Mesenchymal stem cell (in vitro differentiated cells and primary cell): ENCODE measurements around the gene VPS11.
"Not testable (repeated sequence)": the region's sequence is repeated elsewhere in the genome, so short reads cannot be mapped to it uniquely, and the experiment has no call there.

ENCODE experiments used
- DNase-seq: peaks from one replicate; pipeline ENCODE4 v3.0.0-alpha.2; 2013
- H2AFZ ChIP-seq: one replicate; pipeline ENCODE4 v1.6.1; 2013; ENCODE audit warnings: low read depth, mild to moderate bottlenecking, control low read depth, inconsistent platforms, low read length, moderate library complexity
- H2AK5ac ChIP-seq: 2 replicates; pipeline ENCODE4 v1.6.1; 2013; ENCODE audit warnings: low read length, moderate library complexity, mild to moderate bottlenecking, inconsistent platforms; ENCODE audit not compliant: severe bottlenecking
- H2BK120ac ChIP-seq: one replicate; pipeline ENCODE4 v1.6.1; 2013; ENCODE audit warnings: low read depth, mild to moderate bottlenecking, inconsistent platforms, low read length, moderate library complexity
- H2BK12ac ChIP-seq, 2 experiments: one replicate each; pipeline ENCODE4 v1.6.1; 2013; ENCODE audit warnings: inconsistent platforms in 2 of 2, low read length in 2 of 2, mild to moderate bottlenecking in 2 of 2, moderate library complexity in 2 of 2, control low read depth in 1 of 2
- H2BK15ac ChIP-seq: one replicate; pipeline ENCODE4 v1.6.1; 2013; ENCODE audit warnings: mild to moderate bottlenecking, low read depth, inconsistent platforms; ENCODE audit not compliant: poor library complexity, severe bottlenecking
- H2BK5ac ChIP-seq: 2 replicates; pipeline ENCODE4 v1.6.1; 2013; ENCODE audit warnings: low read depth, mild to moderate bottlenecking, low read length, control low read depth, inconsistent platforms; ENCODE audit not compliant: poor library complexity, severe bottlenecking
- H3K14ac ChIP-seq, 2 experiments: one replicate each; pipeline ENCODE4 v1.6.1; 2013; ENCODE audit warnings: inconsistent platforms in 2 of 2, low read length in 2 of 2, control low read depth in 1 of 2, mild to moderate bottlenecking in 1 of 2, moderate library complexity in 1 of 2
- H3K18ac ChIP-seq, 2 experiments: one replicate each; pipeline ENCODE4 v1.6.1; 2013; ENCODE audit warnings: inconsistent platforms in 2 of 2, low read length in 2 of 2, control low read depth in 1 of 2, low read depth in 1 of 2, mild to moderate bottlenecking in 1 of 2
- H3K23ac ChIP-seq, 2 experiments: one replicate each; pipeline ENCODE4 v1.6.1; 2013; ENCODE audit warnings: inconsistent platforms in 2 of 2, low read length in 2 of 2, mild to moderate bottlenecking in 2 of 2, moderate library complexity in 2 of 2, control low read depth in 1 of 2
- H3K27ac ChIP-seq: 2 replicates; pipeline ENCODE4 v1.5.1; 2013; ENCODE audit warnings: mild to moderate bottlenecking, moderate library complexity, low read length, control low read depth, inconsistent platforms; ENCODE audit not compliant: poor library complexity, severe bottlenecking
- H3K27me3 ChIP-seq, 2 experiments: 2 replicates each; pipeline versions ENCODE4 v1.6.1 to v1.7.0; 2013; ENCODE audit warnings: low read length in 2 of 2, mild to moderate bottlenecking in 2 of 2, moderate library complexity in 2 of 2, control low read depth in 1 of 2, inconsistent platforms in 1 of 2; ENCODE audit not compliant: control insufficient read depth in 1 of 2, insufficient read depth in 1 of 2
- H3K36me3 ChIP-seq, 2 experiments: 2 replicates each; pipeline versions ENCODE4 v1.6.1 to v1.7.0; 2013; ENCODE audit warnings: low read length in 2 of 2, control low read depth in 1 of 2, inconsistent platforms in 1 of 2, low read depth in 1 of 2, mild to moderate bottlenecking in 1 of 2; ENCODE audit not compliant: insufficient read depth in 2 of 2, control insufficient read depth in 1 of 2
- H3K4ac ChIP-seq, 2 experiments: one replicate each; pipeline ENCODE4 v1.6.1; 2013; ENCODE audit warnings: inconsistent platforms in 2 of 2, low read length in 2 of 2, mild to moderate bottlenecking in 2 of 2, moderate library complexity in 2 of 2, control low read depth in 1 of 2, low read depth in 1 of 2
- H3K4me1 ChIP-seq: 2 replicates; pipeline ENCODE4 v1.6.1; 2013; ENCODE audit warnings: low read depth, low read length, control low read depth; ENCODE audit not compliant: control insufficient read depth, insufficient read depth
- H3K4me2 ChIP-seq: 2 replicates; pipeline ENCODE4 v1.6.1; 2013; ENCODE audit warnings: low read length, mild to moderate bottlenecking, inconsistent platforms; ENCODE audit not compliant: poor library complexity, severe bottlenecking
- H3K4me3 ChIP-seq, 2 experiments: 2 replicates each; pipeline versions ENCODE4 v1.5.1 to v1.7.0; 2013; ENCODE audit warnings: low read length in 2 of 2, mild to moderate bottlenecking in 2 of 2, control low read depth in 1 of 2, low read depth in 1 of 2; ENCODE audit not compliant: insufficient read depth in 1 of 2
- H3K79me1 ChIP-seq: replicated peaks from 2 replicates; pipeline ENCODE4 v1.6.1; 2013; ENCODE audit warnings: mild to moderate bottlenecking, control low read depth, low read length, inconsistent platforms; ENCODE audit not compliant: poor library complexity, severe bottlenecking
- H3K9ac ChIP-seq: 2 replicates; pipeline ENCODE4 v1.7.0; 2013; ENCODE audit warnings: mild to moderate bottlenecking, low read length, moderate library complexity
- H3K9me3 ChIP-seq: 2 replicates; pipeline ENCODE4 v1.7.0; 2013; ENCODE audit warnings: mild to moderate bottlenecking, low read length; ENCODE audit not compliant: control insufficient read depth
- H4K8ac ChIP-seq: one replicate; pipeline ENCODE4 v1.6.1; 2013; ENCODE audit warnings: inconsistent platforms, mild to moderate bottlenecking, low read length, moderate library complexity
- H4K91ac ChIP-seq: one replicate; pipeline ENCODE4 v1.6.1; 2013; ENCODE audit warnings: mild to moderate bottlenecking, low read length, inconsistent platforms
- whole genome bisulfite sequencing: methylation state at CpG from one replicate; pipeline ENCODE4 v1.1.7; 2013; ENCODE audit warnings: mixed read lengths; 5-methylcytosine and 5-hydroxymethylcytosine counted together

Gene VPS11

GRCh38 chr11:119100994-119101758 lies 33.6 kb downstream of the VPS11 start:
- peaks cover 15 to 30% of the 10 kb centered on the region in 2 experiments for H3K36me3 ChIP-seq
- H2AFZ ChIP-seq: peak overlapping the region; percentile 46
- H4K91ac ChIP-seq: no peak overlapping the region
- H3K14ac ChIP-seq: peak overlapping the region in 1 of 2 experiments; percentile 5
- no peak overlapping the region for H2BK15ac ChIP-seq
- peak overlapping the region; percentile 84 for H3K27ac ChIP-seq
- WGBS: 2% methylated on average over 28 of the region's 29 CpGs
- H3K9me3 ChIP-seq: no peaks in the 10 kb centered on the region
- H3K23ac ChIP-seq: peak overlapping the region in 1 of 2 experiments; percentile 10
- H2BK120ac ChIP-seq: no peak overlapping the region
- DNase-seq: no peak
- H3K9ac ChIP-seq: peak overlapping the region; percentile 95
- no peak overlapping the region for H2AK5ac ChIP-seq
- peak overlapping the region; percentile 16 to 84 for H3K18ac ChIP-seq
- peak overlapping the region; percentile 15 to 42 for H3K4ac ChIP-seq
- H3K79me1 ChIP-seq: peaks cover 21% of the 10 kb centered on the region
- no peaks in the 10 kb centered on the region for H3K27me3 ChIP-seq
- no peak overlapping the region for H4K8ac ChIP-seq
- H3K4me2 ChIP-seq: peak overlapping the region; percentile 79
- peak overlapping the region in 1 of 2 experiments; percentile 49 for H2BK12ac ChIP-seq
- peak overlapping the region; percentile 67 for H2BK5ac ChIP-seq
- H3K4me1 ChIP-seq: peaks cover 13% of the 10 kb centered on the region
- H3K4me3 ChIP-seq: peak overlapping the region; percentile 65 to 95

GRCh38 chr11:119101759-119102423 lies 34.3 kb downstream of the VPS11 start, which contains the start of gene DPAGT1:
TSS of gene DPAGT1 (minus strand) at chr11:119101853. CDS start at chr11:119101655, 198 bp downstream.
- Histone ChIP-seq H2BK120ac (no peak within 1 kb of the TSS), H3K27me3 (no peaks in the 10 kb centered on the region), H3K23ac (peak within 1 kb of the TSS in 1 of 2 experiments; percentile 10), H3K4me2 (peak within 1 kb of the TSS; percentile 79), H3K4ac (peak within 1 kb of the TSS; percentile 15 to 42), H4K8ac (peak within 1 kb of the TSS; percentile 36), H2AK5ac (peak within 1 kb of the TSS; percentile 23), H3K27ac (peak within 1 kb of the TSS; percentile 84), H3K18ac (peak within 1 kb of the TSS; percentile 50 to 84), H3K4me3 (peak within 1 kb of the TSS; percentile 65 to 95), H2BK15ac (peak within 1 kb of the TSS; percentile 8), H3K9me3 (no peaks in the 10 kb centered on the region), H3K9ac (peak within 1 kb of the TSS; percentile 95), H2AFZ (peak within 1 kb of the TSS; percentile 46), H2BK5ac (peak within 1 kb of the TSS; percentile 67), H4K91ac (peak within 1 kb of the TSS; percentile 9), H3K4me1 (peaks cover 19% of the 10 kb centered on the region), H2BK12ac (peak within 1 kb of the TSS in 1 of 2 experiments; percentile 49), H3K79me1 (peaks cover 20% of the 10 kb centered on the region), H3K36me3 (peaks cover 10 to 23% of the 10 kb centered on the region in 2 experiments), H3K14ac (peak within 1 kb of the TSS in 1 of 2 experiments; percentile 5)
- WGBS: under 1% methylated on average over 27 of the region's 32 CpGs
- peak; percentile 98 for DNase-seq

GRCh38 chr11:119103161-119103664 lies 35.6 kb downstream of the VPS11 start:
- H2BK5ac ChIP-seq, H3K9me3 ChIP-seq: not testable (repeated sequence)

More at GRCh38 chr11:119103161-119103664, 35.6 kb downstream of the VPS11 start:
- Histone ChIP-seq H3K79me1 (peaks cover 24% of the 10 kb centered on the region), H3K4me1 (peaks cover 24% of the 10 kb centered on the region), H3K4me3 (peak overlapping the region in 1 of 2 experiments; percentile 95), H3K9ac (peak overlapping the region; percentile 95), H2BK12ac (peak overlapping the region in 1 of 2 experiments; percentile 78), H2BK15ac (peak overlapping the region; percentile 15), H4K91ac (peak overlapping the region; percentile 48), H3K27ac (peak overlapping the region; percentile 21), H2AK5ac (peak overlapping the region; percentile 78), H3K36me3 (peaks cover under 1 to 10% of the 10 kb centered on the region in 2 experiments), H3K4ac (peak overlapping the region in 1 of 2 experiments; percentile 51), H4K8ac (peak overlapping the region; percentile 63)
- not testable (repeated sequence) for H3K23ac ChIP-seq, DNase-seq, H2AFZ ChIP-seq, H3K14ac ChIP-seq, H3K4me2 ChIP-seq, H3K27me3 ChIP-seq, H2BK120ac ChIP-seq, H3K18ac ChIP-seq
- WGBS: 94% methylated on average over 18 of the region's 18 CpGs
